Natural killer cell (primary cell): ENCODE data around the gene RNF186. TPM values are rescaled to one million over a fixed set of nuclear protein-coding genes. Genes with fewer than 3 reads are reported as not detected.

Experiments used
- ATAC-seq, 3 donors: fragments of 150-1000 bp in 2 of 3; fragments of 200-7000 bp in 1 of 3; cut with Tn5 transposase; 1 replicate in 1 of 3; 2 replicates in 2 of 3; pipeline ENCODE4 v1.10.0; 2021; ENCODE audit warnings: mild to moderate bottlenecking in 2 of 3, moderate library complexity in 2 of 3
- DNase-seq, 2 donors: peaks; one replicate each; pipeline versions ENCODE4 v3.0.0 to v3.0.0-alpha.2; 2013 to 2021; ENCODE audit warnings: mixed read lengths in 1 of 2
- H3K27ac ChIP-seq: one replicate; pipeline ENCODE4 v1.5.1; 2013; ENCODE audit warnings: mild to moderate bottlenecking, low read length
- H3K27me3 ChIP-seq: one replicate; pipeline ENCODE4 v1.6.1; 2013; ENCODE audit warnings: low read length; ENCODE audit not compliant: control insufficient read depth, insufficient read depth
- H3K36me3 ChIP-seq: one replicate; pipeline ENCODE4 v1.6.1; 2013; ENCODE audit warnings: low read length; ENCODE audit not compliant: control insufficient read depth, insufficient read depth
- H3K4me1 ChIP-seq: one replicate; pipeline ENCODE4 v1.6.1; 2013; ENCODE audit warnings: low read length; ENCODE audit not compliant: control insufficient read depth, insufficient read depth
- H3K4me3 ChIP-seq: one replicate; pipeline ENCODE4 v1.5.1; 2013; ENCODE audit warnings: low read length
- H3K9me3 ChIP-seq: one replicate; pipeline ENCODE4 v1.6.1; 2013; ENCODE audit warnings: low read length; ENCODE audit not compliant: control insufficient read depth, insufficient read depth
- H3K27ac Mint-ChIP-seq, 2 donors: one replicate each; pipeline ENCODE4 v1.8.0; 2022; ENCODE audit warnings: mild to moderate bottlenecking in 2 of 2, mixed read lengths in 2 of 2, moderate library complexity in 1 of 2
- H3K27me3 Mint-ChIP-seq, 2 donors: one replicate each; pipeline ENCODE4 v1.8.0; 2022; ENCODE audit warnings: low read depth in 2 of 2, mixed read lengths in 2 of 2
- H3K36me3 Mint-ChIP-seq: one replicate; pipeline ENCODE4 v1.8.0; 2022; ENCODE audit warnings: mixed read lengths
- H3K4me1 Mint-ChIP-seq, 2 donors: one replicate each; pipeline ENCODE4 v1.8.0; 2022; ENCODE audit warnings: mixed read lengths in 2 of 2
- H3K4me3 Mint-ChIP-seq: one replicate; pipeline ENCODE4 v1.8.0; 2022; ENCODE audit warnings: mild to moderate bottlenecking, moderate library complexity, mixed read lengths
- H3K9me3 Mint-ChIP-seq, 2 donors: one replicate each; pipeline ENCODE4 v1.8.0; 2022; ENCODE audit warnings: mixed read lengths in 2 of 2
- whole genome bisulfite sequencing: methylation state at CpG from one replicate; pipeline ENCODE4 v1.1.7; 2013; ENCODE audit warnings: missing lambda C conversion rate; ENCODE audit not compliant: insufficient coverage; 5-methylcytosine and 5-hydroxymethylcytosine counted together
- intact Hi-C: fragments of 100-400 bp; cut with micrococcal nuclease; formaldehyde crosslinking; loops from one replicate; pipeline ENCODE4 v1.14.2; 2022
- total RNA-seq, 4 donors: library from RNA; stranded (reverse); fragments of 120-200 nt in 1 of 4; gene quantifications; one replicate each; pipeline versions ENCODE4 v1.2.3 to v1.2.4, GENCODE V29; 2013 to 2022
- TF ChIP-seq, protein P1 (sequence below): fragments of 200-600 bp; IDR thresholded peaks from one replicate; pipeline ENCODE4 v1.8.0; 2022; ENCODE audit warnings: antibody characterized with exemption

RNF186 gene
- total RNA-seq, 3 donors from 2014 or later (not counting 1 experiment from before 2014, with no cell fraction given): not detected

- intact Hi-C loops: loop anchor here (10.0 kb wide), 1 partner anchor 1990 kb away; no protein-coding TSS in a partner anchor
- H3K36me3 ChIP-seq: peaks cover 10% of the 10 kb centered on the region
- Mint-ChIP-seq H3K27me3 (no peaks in the 10 kb centered on the region), H3K27ac (no peak overlapping the region), H3K9me3 (no peaks in the 10 kb centered on the region), H3K36me3 (no peaks in the 10 kb centered on the region), H3K4me1 (no peaks in the 10 kb centered on the region), H3K4me3 (no peak overlapping the region)
- no peaks in the 10 kb centered on the region for H3K27me3 ChIP-seq
- ATAC-seq (no peak), DNase-seq (no peak)
- H3K4me1 ChIP-seq: no peaks in the 10 kb centered on the region
- TF ChIP-seq, protein P1, sequence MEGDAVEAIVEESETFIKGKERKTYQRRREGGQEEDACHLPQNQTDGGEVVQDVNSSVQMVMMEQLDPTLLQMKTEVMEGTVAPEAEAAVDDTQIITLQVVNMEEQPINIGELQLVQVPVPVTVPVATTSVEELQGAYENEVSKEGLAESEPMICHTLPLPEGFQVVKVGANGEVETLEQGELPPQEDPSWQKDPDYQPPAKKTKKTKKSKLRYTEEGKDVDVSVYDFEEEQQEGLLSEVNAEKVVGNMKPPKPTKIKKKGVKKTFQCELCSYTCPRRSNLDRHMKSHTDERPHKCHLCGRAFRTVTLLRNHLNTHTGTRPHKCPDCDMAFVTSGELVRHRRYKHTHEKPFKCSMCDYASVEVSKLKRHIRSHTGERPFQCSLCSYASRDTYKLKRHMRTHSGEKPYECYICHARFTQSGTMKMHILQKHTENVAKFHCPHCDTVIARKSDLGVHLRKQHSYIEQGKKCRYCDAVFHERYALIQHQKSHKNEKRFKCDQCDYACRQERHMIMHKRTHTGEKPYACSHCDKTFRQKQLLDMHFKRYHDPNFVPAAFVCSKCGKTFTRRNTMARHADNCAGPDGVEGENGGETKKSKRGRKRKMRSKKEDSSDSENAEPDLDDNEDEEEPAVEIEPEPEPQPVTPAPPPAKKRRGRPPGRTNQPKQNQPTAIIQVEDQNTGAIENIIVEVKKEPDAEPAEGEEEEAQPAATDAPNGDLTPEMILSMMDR: no peak
- WGBS: 92% methylated on average over 5 of the region's 5 CpGs
- no peak overlapping the region for H3K27ac ChIP-seq
- H3K4me3 ChIP-seq: no peak overlapping the region
- no peaks in the 10 kb centered on the region for H3K9me3 ChIP-seq
Measured at GRCh38 chr1:19764848-19765247, 50.2 kb downstream of the RNF186 start.

Other genes starting within 250 kb of the RNF186 start
- 10 to 100 TPM; 10.7 to 18.4 (median 11.4) TPM for gene NBL1, start 171.0 kb downstream of the RNF186 start, total RNA-seq
- under 1 TPM in 1 of 3 donors, not detected in 2; 0.18 TPM for gene HTR6, start 150.4 kb downstream of the RNF186 start, total RNA-seq
- gene TMCO4, start 15.4 kb downstream of the RNF186 start, total RNA-seq: 10 to 100 TPM; 14.2 to 21.5 (median 18.3) TPM
- gene OTUD3, start 67.1 kb upstream of the RNF186 start, total RNA-seq: 10 to 100 TPM; 10.5 to 21.8 (median 19.0) TPM
- not detected for gene PLA2G2E, start 108.3 kb upstream of the RNF186 start, total RNA-seq
- not detected for gene PLA2G2A, start 164.3 kb upstream of the RNF186 start, total RNA-seq